PC-9 (cell line): ENCODE measurements around the gene EIF3I.

ENCODE experiments used
- CTCF ChIP-seq: fragments of 200-600 bp; sonication (generic); conservative IDR thresholded peaks from 2 replicates; pipeline ENCODE4 v1.6.1; 2017; ENCODE audit warnings: mixed run types, antibody characterized with exemption, mild to moderate bottlenecking, moderate library complexity
- EZH2 ChIP-seq: fragments of 200-600 bp; sonication (generic); IDR thresholded peaks from 2 replicates; pipeline ENCODE4 v1.8.0; 2017; ENCODE audit warnings: antibody characterized with exemption, low read depth

GRCh38 chr1:32195531-32195930 is 26.7 kb upstream of the EIF3I start:
- TF ChIP-seq CTCF: no peak
- no peak for TF ChIP-seq EZH2
